Muscle of leg (tissue), 11 donors: ENCODE measurements around the gene TNFRSF9. TPM values are rescaled to one million over a fixed set of nuclear protein-coding genes. Genes with fewer than 3 reads are reported as not detected.
"Not testable (repeated sequence)": the region's sequence is repeated elsewhere in the genome, so short reads cannot be mapped to it uniquely, and the experiment has no call there.

ENCODE experiments used
- DNase-seq: peaks from one replicate; pipeline ENCODE4 v3.0.0; 2013
- H3K27ac ChIP-seq: one replicate; pipeline ENCODE4 v1.5.1; 2013; ENCODE audit warnings: mild to moderate bottlenecking, low read length, control low read depth
- H3K27me3 ChIP-seq: one replicate; pipeline ENCODE4 v1.6.1; 2013; ENCODE audit warnings: low read length; ENCODE audit not compliant: control insufficient read depth, insufficient read depth
- H3K36me3 ChIP-seq: one replicate; pipeline ENCODE4 v1.6.1; 2013; ENCODE audit warnings: low read length; ENCODE audit not compliant: control insufficient read depth, insufficient read depth
- H3K4me1 ChIP-seq: one replicate; pipeline ENCODE4 v1.6.1; 2013; ENCODE audit warnings: low read length; ENCODE audit not compliant: control insufficient read depth, insufficient read depth
- H3K4me3 ChIP-seq: one replicate; pipeline ENCODE4 v1.5.1; 2013; ENCODE audit warnings: low read length, control low read depth
- H3K9me3 ChIP-seq: replicated peaks from 2 replicates; pipeline ENCODE4 v1.6.1; 2013; ENCODE audit warnings: low read depth, low read length; ENCODE audit not compliant: control insufficient read depth
- WGBS: methylation state at CpG from one replicate; pipeline ENCODE4 v1.1.5; 2013; ENCODE audit warnings: missing lambda C conversion rate; ENCODE audit not compliant: insufficient coverage; 5-methylcytosine and 5-hydroxymethylcytosine counted together
- polyA plus RNA-seq, 8 donors: library from polyadenylated mRNA; unstranded; fragments of 120-200 nt; gene quantifications; one replicate each; pipeline versions ENCODE4 v1.2.1 to v1.2.3, GENCODE V29; 2013; ENCODE audit warnings: inconsistent platforms in 1 of 8, low replicate concordance in 1 of 8; ENCODE audit not compliant: insufficient read length in 8 of 8, insufficient read depth in 1 of 8
- total RNA-seq: library from RNA; stranded (reverse); fragments of 120-200 nt; gene quantifications from one replicate; pipeline ENCODE4 v1.2.4, GENCODE V29; 2013

Gene TNFRSF9
- total and polyA plus RNA-seq, 9 donors = 0.04 to 0.19 (median 0.08) TPM; not detected in 1

- Histone ChIP-seq H3K27me3 (peaks cover 30% of the 10 kb centered on the region), H3K36me3 (no peaks in the 10 kb centered on the region), H3K27ac (no peak overlapping the region), H3K4me1 (peaks cover 3% of the 10 kb centered on the region), H3K9me3 (no peaks in the 10 kb centered on the region), H3K4me3 (peak overlapping the region; percentile 22)
- WGBS = 3% methylated on average over 35 of the region's 40 CpGs
- peak; percentile 76 for DNase-seq
Measured at GRCh38 chr1:7942214-7942921, 1.7 kb upstream of the TNFRSF9 start.

- 100% methylated on average over 2 of the region's 9 CpGs for WGBS
- H3K36me3 ChIP-seq = no peaks in the 10 kb centered on the region
- peaks cover 38% of the 10 kb centered on the region for H3K27me3 ChIP-seq
- no peak overlapping the region for H3K27ac ChIP-seq
- no peaks in the 10 kb centered on the region for H3K9me3 ChIP-seq
- peaks cover 3% of the 10 kb centered on the region for H3K4me1 ChIP-seq
- H3K4me3 ChIP-seq = no peak overlapping the region
- DNase-seq = no peak
Measured at GRCh38 chr1:7941437-7941793, 776 bp upstream of the TNFRSF9 start.

GRCh38 chr1:7940034-7940433, 605 bp downstream of the TNFRSF9 start:
- Histone ChIP-seq H3K36me3 (no peaks in the 10 kb centered on the region), H3K9me3 (no peaks in the 10 kb centered on the region), H3K27ac (no peak overlapping the region), H3K27me3 (peaks cover 38% of the 10 kb centered on the region), H3K4me3 (no peak overlapping the region), H3K4me1 (peaks cover 3% of the 10 kb centered on the region)
- no peak for DNase-seq
- WGBS = 79% methylated on average over 3 of the region's 3 CpGs

GRCh38 chr1:7938070-7938469, 2.6 kb downstream of the TNFRSF9 start:
- 14% methylated on average over 2 of the region's 3 CpGs for WGBS
- Histone ChIP-seq H3K9me3 (no peaks in the 10 kb centered on the region), H3K4me3 (no peak overlapping the region)

GRCh38 chr1:7932524-7933138, 8.0 kb downstream of the TNFRSF9 start:
- Histone ChIP-seq H3K36me3 (no peaks in the 10 kb centered on the region), H3K27ac (no peak overlapping the region), H3K4me1 (no peaks in the 10 kb centered on the region), H3K4me3 (no peak overlapping the region), H3K9me3 (no peaks in the 10 kb centered on the region), H3K27me3 (peaks cover 25% of the 10 kb centered on the region)
- no peak for DNase-seq
- WGBS = 67% methylated on average over 11 of the region's 15 CpGs

More at GRCh38 chr1:7938070-7938469, 2.6 kb downstream of the TNFRSF9 start:
- DNase-seq = no peak
- H3K27ac ChIP-seq = no peak overlapping the region
- peaks cover 3% of the 10 kb centered on the region for H3K4me1 ChIP-seq
- H3K36me3 ChIP-seq = no peaks in the 10 kb centered on the region
- peaks cover 44% of the 10 kb centered on the region for H3K27me3 ChIP-seq

- H3K36me3 ChIP-seq = no peaks in the 10 kb centered on the region
- no peak overlapping the region for H3K27ac ChIP-seq
- no peaks in the 10 kb centered on the region for H3K9me3 ChIP-seq
- H3K4me3 ChIP-seq = no peak overlapping the region
- no peak for DNase-seq
- WGBS = no CpG with 5 or more reads among the region's 2 CpGs
- peaks cover 25% of the 10 kb centered on the region for H3K27me3 ChIP-seq
- H3K4me1 ChIP-seq = no peaks in the 10 kb centered on the region
Measured at GRCh38 chr1:7931446-7931812, 9.2 kb downstream of the TNFRSF9 start.

DNA sequence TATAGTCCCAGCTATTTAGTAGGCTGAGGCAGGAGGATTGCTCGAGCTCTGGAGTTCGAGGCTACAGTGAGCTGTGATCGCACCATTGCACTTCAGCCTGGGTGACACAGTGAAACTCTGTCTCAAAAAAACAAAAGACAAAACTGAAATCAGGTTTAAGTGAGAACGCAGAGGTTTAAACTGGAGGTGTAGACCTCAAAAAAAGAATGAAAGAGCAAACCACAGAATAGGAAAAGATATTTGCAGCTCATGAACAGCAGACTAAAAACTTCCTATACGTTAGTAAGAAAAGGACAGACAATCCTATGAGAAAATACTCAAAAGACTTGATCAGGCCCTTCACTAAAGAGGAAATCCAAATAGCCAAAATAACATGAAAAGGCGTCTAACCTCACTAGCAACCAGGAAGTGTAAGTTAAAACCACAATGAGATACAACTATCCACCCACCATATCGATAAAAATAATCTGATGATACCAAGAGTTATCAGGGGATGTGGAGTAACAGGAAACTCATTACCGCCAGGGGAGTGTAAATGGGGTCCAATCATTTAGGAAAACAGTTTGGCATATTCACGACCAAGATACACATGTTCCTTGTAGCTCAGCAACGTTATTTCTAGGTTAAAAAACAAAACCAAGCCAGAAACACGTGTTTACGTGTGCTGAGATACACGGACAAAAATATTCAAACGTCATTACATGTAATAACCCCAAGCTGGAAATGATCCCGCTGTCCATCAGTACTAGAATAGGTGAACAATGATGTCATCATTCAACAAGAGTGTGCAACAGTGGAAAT, 9.8 kb downstream of the TNFRSF9 start:
- Histone ChIP-seq H3K36me3 (no peaks in the 10 kb centered on the region), H3K4me1 (no peaks in the 10 kb centered on the region), H3K4me3 (no peak overlapping the region), H3K27ac (no peak overlapping the region), H3K9me3 (no peaks in the 10 kb centered on the region), H3K27me3 (peaks cover 23% of the 10 kb centered on the region)
- DNase-seq = no peak
- WGBS = 63% methylated on average over 3 of the region's 15 CpGs

DNA sequence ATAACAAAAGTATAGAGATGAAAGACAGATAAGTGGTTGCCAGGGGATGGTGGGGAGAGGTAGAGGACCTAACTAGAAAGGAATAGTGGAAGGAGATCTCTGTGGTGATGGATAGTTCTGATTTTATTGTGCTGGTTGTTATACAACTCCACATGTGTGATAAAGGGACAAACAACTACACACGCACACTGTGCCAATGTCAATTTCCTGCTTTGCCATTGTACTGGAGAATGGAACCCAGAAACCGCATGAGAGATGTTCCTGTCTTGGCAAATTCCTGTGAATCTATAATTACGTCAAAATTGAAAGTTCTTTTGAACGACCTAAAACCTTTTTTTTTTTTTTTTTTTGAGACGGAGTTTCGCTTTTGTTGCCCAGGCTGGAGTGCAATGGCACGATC, 11.0 kb downstream of the TNFRSF9 start:
- H3K27ac ChIP-seq = no peak overlapping the region
- 77% methylated on average over 3 of the region's 7 CpGs for WGBS
- H3K27me3 ChIP-seq = peaks cover 24% of the 10 kb centered on the region

GRCh38 chr1:7928247-7928646, 12.4 kb downstream of the TNFRSF9 start:
- WGBS = 92% methylated on average over 2 of the region's 4 CpGs

More for the DNA sequence above, 11.0 kb downstream of the TNFRSF9 start:
- DNase-seq = no peak
- no peaks in the 10 kb centered on the region for H3K4me1 ChIP-seq
- H3K9me3 ChIP-seq = no peaks in the 10 kb centered on the region
- no peak overlapping the region for H3K4me3 ChIP-seq
- H3K36me3 ChIP-seq = no peaks in the 10 kb centered on the region

GRCh38 chr1:7927061-7927460, 13.6 kb downstream of the TNFRSF9 start:
- not testable (repeated sequence) for H3K4me3 ChIP-seq, H3K4me1 ChIP-seq, H3K27ac ChIP-seq, DNase-seq, H3K36me3 ChIP-seq, H3K9me3 ChIP-seq
- H3K27me3 ChIP-seq = peaks cover 19% of the 10 kb centered on the region
- WGBS = 22% methylated on average over 4 of the region's 8 CpGs

More at GRCh38 chr1:7928247-7928646, 12.4 kb downstream of the TNFRSF9 start:
- H3K4me3 ChIP-seq = no peak overlapping the region
- no peaks in the 10 kb centered on the region for H3K36me3 ChIP-seq
- no peak overlapping the region for H3K27ac ChIP-seq
- H3K9me3 ChIP-seq = no peaks in the 10 kb centered on the region
- H3K4me1 ChIP-seq = no peaks in the 10 kb centered on the region
- peaks cover 19% of the 10 kb centered on the region for H3K27me3 ChIP-seq
- no peak for DNase-seq
